A549 treated with AZD9567 at 1 μM for 4 hours (cell line): ENCODE data around the gene PIK3R6. TPM values are rescaled to one million over a fixed set of nuclear protein-coding genes. Genes with fewer than 3 reads are reported as not detected.

ENCODE experiments used
- total RNA-seq: library from RNA; stranded (reverse); fragments of 200-300 nt; extraction: Qiagen RNA extraction; gene quantifications from 5 replicates; pipeline ENCODE4 v1.2.3, GENCODE V29; 2022; ENCODE audit not compliant: insufficient read depth

Gene PIK3R6, protein sequence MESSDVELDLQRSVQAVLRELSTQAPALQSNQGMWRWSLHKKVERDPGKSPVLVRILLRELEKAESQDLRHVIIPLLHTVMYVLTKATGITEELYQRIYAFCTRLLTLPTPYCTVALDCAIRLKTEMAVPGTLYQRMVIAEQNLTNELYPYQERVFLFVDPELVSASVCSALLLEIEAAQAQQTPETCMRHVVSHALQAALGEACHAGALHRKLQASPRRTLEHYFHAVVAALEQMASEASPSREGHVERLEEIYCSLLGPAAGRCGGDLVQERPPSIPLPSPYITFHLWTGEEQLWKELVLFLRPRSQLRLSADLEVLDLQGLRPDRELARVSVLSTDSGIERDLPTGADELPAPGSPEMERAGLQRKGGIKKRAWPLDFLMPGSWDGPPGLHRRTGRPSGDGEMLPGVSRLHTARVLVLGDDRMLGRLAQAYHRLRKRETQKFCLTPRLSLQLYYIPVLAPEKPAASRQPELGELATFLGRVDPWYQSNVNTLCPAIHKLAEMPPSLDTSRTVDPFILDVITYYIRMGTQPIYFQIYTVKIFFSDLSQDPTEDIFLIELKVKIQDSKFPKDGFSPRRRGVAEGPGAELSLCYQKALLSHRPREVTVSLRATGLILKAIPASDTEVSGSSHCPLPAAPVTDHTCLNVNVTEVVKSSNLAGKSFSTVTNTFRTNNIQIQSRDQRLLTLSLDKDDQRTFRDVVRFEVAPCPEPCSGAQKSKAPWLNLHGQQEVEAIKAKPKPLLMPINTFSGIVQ
- 0.03 TPM in 1 of 5 replicates, not detected in the others for total RNA-seq

DNA sequence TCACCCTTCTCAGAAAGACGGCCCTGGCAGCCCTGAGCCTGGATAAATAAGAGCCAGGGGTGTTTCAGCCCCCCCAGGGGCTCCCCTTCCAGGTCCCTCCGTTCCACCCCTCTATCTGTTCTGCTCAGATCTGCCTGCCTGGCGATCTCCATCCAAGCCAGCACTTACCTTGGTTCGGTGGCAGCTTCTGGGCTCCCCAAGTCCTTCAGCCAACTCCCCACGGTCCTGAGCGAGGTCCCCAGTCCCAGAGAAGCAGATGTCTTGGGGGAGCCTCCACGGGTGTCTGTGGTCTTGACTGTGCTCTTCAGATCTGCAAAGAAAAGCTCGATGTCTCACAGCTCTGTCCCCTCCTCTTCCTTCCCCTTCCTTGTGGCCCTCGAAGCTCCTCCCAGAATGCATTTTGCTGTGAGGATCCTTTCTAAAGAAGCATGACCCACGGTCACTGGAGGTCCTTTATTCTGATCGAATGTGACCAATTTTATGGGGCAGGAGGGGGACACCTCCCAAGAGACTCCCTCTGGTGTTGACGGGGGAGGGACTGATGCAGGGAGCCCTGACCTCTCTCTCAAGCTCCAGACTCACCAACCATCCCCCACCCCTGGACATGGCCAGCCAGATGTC is at the start of gene PIK3R6:
Gene PIK3R6 (minus strand): TSS at position 314 of the 621 bp plus-strand sequence. CDS start 17,880 bp downstream, outside the sequence.

DNA sequence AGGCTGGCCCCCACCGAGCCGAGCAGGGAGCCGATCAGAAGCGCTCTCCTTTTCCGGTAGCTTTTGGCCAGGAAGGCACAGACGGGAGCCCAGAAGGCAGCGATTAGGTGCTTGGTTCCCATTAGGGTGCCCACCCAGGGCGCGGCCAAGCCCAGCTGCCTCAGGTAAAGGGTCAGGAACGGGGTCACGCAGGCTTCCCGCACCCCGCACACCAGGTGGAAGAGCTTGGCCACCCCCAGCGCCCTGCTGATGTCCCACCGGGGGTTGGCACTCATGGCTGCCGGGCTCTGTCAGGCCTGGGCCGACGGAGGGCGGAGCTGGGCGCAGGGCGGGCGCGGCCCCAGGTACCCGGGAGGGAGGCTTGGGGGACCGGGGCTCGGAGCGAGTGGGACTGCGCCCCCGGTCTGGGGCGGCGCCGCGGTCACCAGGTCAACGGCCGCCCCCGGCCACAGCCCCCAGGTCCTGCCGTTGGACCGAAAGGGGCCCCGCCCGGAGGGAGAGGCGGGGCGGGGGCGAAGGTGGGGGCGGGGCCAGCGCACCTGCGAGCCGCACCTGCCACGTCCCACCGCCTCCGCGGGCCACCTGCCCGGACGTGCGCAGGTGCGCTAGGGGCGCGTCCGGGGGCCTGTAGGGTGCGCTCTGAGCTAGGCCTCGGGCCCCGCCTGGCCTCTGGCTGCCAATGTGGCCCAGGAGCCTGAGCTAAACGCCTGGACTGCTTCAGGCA is 68.5 kb downstream of the PIK3R6 start, which contains the start of gene MFSD6L:
Gene MFSD6L (minus strand): TSS at position 520 of the 724 bp plus-strand sequence. CDS start 245 bp downstream, at position 275.

DNA sequence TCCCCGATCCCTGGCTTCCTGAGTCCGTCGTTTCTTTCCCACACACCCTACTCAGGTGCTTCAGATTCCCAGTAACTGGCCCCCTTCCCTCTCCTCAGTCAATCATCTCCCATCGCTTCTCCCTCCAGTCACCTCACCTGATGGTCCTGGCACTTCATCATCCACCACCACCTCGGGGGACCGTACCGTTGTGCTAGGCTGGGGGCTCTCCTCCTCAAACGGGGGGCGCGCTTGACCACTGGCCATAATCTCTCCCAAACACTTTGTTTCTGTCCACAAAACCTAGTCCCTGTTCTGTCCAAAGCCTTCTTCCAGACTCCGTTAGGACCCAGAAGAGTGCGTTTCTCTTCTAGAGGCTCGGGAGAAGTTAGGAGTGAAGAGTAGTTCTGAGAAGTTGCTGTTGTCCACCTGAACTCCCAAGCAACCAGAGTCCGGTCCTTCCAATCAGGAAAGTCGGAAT is 109.3 kb downstream of the PIK3R6 start, which contains the start of gene SPDYE4:
Gene SPDYE4 (minus strand): TSS at position 410 of the 460 bp plus-strand sequence. CDS start 164 bp downstream, at position 246.

Other genes with a start within 250 kb of the PIK3R6 start
- 18.9 to 26.6 TPM (median 20.4 TPM) in 5 replicates for gene MYH10, start 236.9 kb downstream of the PIK3R6 start, total RNA-seq
- gene CCDC42, start 122.8 kb downstream of the PIK3R6 start, total RNA-seq = not detected in 5 replicates
- not detected in 5 replicates for gene SPDYE4, start 109.1 kb downstream of the PIK3R6 start, total RNA-seq
- not detected in 5 replicates for gene MFSD6L, start 68.3 kb downstream of the PIK3R6 start, total RNA-seq
- gene PIK3R5, start 98.0 kb upstream of the PIK3R6 start, total RNA-seq = 0.04 TPM in 1 of 5 replicates, not detected in the others
- 0.34 to 1.1 TPM (median 0.47 TPM) in 5 replicates for gene NTN1, start 153.8 kb upstream of the PIK3R6 start, total RNA-seq